H4 (cell line): ENCODE data around the gene CFAP97D1. TPM values are rescaled to one million over a fixed set of nuclear protein-coding genes. Genes with fewer than 3 reads are reported as not detected.

Experiments used
- DNase-seq: peaks from one replicate; pipeline ENCODE4 v3.0.0-alpha.2; 2015; ENCODE audit warnings: low spot score
- total RNA-seq: library from RNA; depleted of rRNA; stranded (reverse); fragments of >200 nt; shearing (Covaris generic); gene quantifications from 2 replicates; pipeline ENCODE4 v1.2.3, GENCODE V29; 2014; rRNA removed

CFAP97D1 gene
- total RNA-seq, 1 experiment from 2014 or later, result not detected

GRCh38 chr17:43826206-43826605 lies 46.0 kb downstream of the CFAP97D1 start:
- DNase-seq, result no peak

GRCh38 chr17:43827596-43827995 lies 47.4 kb downstream of the CFAP97D1 start:
- no peak for DNase-seq

DNA sequence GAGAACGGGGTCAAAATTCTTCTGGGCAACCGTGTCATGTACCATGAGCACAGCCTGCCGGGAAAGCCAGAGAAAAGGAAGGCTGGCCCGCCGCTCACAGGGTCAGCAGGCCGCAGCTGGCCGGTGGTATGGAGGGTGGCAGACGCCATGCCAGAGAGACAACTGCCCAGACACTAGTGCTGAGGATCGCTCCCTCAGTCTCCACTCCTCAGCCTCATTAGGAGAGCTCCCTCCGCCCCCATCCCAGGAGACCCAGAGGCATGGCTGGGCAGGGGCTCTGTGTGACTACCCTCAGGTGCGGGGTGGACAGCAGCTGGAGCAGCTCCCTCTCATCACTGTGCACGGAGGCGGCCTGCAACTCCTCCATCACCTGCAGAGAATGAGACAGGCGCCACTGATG lies 49.5 kb downstream of the CFAP97D1 start:
- DNase-seq, result no peak

- DNase-seq, result no peak
Measured at GRCh38 chr17:43830510-43831140, 50.4 kb downstream of the CFAP97D1 start.

DNA sequence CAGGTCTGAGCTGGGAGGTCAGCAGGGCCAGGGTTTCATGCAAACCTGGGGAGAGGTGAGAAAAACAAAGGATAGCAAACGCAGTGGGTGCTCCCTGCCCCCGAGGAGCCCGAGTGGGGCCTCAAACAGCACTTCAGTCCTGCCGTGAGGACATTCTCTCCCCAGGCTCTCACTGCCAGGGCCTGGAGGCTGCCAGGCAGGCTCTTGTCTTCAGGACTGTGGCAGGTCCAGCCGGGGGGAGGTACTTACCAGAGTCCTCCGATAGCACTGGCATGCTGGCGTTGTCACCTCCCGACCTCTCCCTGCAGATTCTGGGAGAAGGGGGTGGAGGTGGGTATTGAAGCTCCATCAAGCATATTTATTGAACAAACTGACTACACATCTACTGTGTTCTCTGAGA lies 51.4 kb downstream of the CFAP97D1 start:
- no peak for DNase-seq

DNA sequence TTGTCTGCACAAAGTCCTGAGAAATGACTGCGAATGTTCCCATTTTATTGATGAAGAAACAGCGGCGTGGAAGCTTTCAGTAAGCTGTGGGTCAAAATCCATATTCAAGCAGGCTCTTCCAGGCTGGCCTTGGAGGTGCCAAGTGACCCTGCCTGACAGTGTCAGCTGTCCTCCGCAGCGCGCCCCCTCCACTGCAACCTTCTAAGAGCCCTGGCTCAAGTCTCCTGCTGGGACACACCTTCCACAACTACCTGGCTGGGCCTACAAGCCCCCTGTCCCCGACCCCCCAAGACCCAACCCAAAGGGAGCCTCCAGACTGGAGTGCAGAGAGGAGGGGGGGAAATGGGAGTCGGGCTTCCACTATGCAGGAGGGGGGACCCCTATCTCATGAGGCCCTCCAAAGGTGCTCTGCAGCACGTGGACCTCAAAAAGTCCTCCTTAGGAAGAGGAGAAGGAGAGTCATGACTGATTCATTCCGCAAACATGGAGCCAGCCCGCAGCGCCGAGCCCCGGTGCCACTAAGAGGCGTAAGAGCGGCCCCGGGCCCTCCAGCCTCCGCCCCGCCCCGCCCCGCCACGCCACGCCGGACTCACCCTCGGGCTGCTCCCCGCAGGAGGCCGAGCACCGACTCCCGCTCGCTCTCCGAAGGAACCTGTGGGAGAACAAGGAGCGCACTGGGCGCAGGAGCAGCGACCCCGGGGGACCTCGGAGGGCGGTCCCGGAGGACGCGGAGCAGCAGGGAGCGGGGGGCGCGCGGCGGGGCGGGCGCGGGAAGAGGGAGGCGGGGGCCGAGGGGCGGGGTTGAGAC lies 52.1 kb downstream of the CFAP97D1 start:
- peak; percentile 29 for DNase-seq

GRCh38 chr17:43832976-43833829 lies 53.0 kb downstream of the CFAP97D1 start, which contains the start of gene MPP3:
Gene MPP3 (minus strand): TSS chr17:43833146. CDS start chr17:43831906, 1,240 bp downstream.
- DNase-seq, result peak; percentile 51

DNA sequence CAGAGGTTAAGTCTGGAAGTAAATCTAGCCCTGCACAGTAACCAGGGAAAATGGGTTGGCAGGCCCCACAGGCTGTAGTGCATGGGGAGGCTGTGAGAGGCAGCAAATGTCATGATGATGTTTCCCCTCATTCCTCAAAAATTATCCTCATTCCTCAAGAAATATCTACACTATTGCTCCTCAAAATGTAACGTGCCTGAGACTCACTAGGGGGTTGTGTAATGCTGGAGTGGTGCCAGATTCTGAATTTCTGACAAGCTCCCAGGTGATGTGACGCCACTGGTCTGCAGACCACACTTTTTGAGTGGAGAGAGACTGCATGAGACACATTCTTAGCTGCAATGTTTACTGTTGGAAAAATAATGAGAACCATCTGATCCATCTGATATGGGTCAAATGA lies 53.9 kb downstream of the CFAP97D1 start:
- DNase-seq, result no peak

Other genes starting within 250 kb of the CFAP97D1 start
- 8.1 and 8.9 TPM in 2 replicates for gene ETV4, start 234.1 kb upstream of the CFAP97D1 start, total RNA-seq
- not detected in 2 replicates for gene MEOX1, start 118.5 kb upstream of the CFAP97D1 start, total RNA-seq
- gene SOST, start 21.6 kb upstream of the CFAP97D1 start, total RNA-seq, result 4.2 and 6.1 TPM in 2 replicates
- 34.3 and 37.3 TPM in 2 replicates for gene DUSP3, start 1.5 kb upstream of the CFAP97D1 start, total RNA-seq
- gene MPP3, start 52.7 kb downstream of the CFAP97D1 start, total RNA-seq, result 4.0 and 4.3 TPM in 2 replicates
- not detected in 2 replicates for gene CD300LG, start 66.7 kb downstream of the CFAP97D1 start, total RNA-seq
- gene MPP2, start 127.1 kb downstream of the CFAP97D1 start, total RNA-seq, result 1.2 and 1.8 TPM in 2 replicates
- not detected in 2 replicates for gene PPY, start 162.0 kb downstream of the CFAP97D1 start, total RNA-seq
- 0.17 TPM in 1 of 2 replicates, not detected in the other for gene PYY, start 173.5 kb downstream of the CFAP97D1 start, total RNA-seq
- gene NAGS, start 224.2 kb downstream of the CFAP97D1 start, total RNA-seq, result 1.0 and 3.1 TPM in 2 replicates
- 45.9 and 54.9 TPM in 2 replicates for gene TMEM101, start 234.5 kb downstream of the CFAP97D1 start, total RNA-seq